H1 (cell line): ENCODE data around the gene PGP. TPM values are rescaled to one million over a fixed set of nuclear protein-coding genes. Genes with fewer than 3 reads are reported as not detected.

Source experiments
- CTCF ChIA-PET: fragments of 300-600 bp; sonication (Branson Sonifier 250); formaldehyde crosslinking; loops from one replicate; lab custom pipeline; 2021; ENCODE audit not compliant: partially characterized antibody; lab: Charles Lee
- POLR2A ChIA-PET: fragments of 300-600 bp; sonication (Branson Sonifier 250); formaldehyde crosslinking; loops from one replicate; lab custom pipeline; 2021; ENCODE audit warnings: inconsistent platforms; ENCODE audit not compliant: partially characterized antibody; lab: Charles Lee
- DNase-seq, 2 experiments: peaks; one replicate each; pipeline versions ENCODE4 v3.0.0 to v3.0.0-alpha.2; 2010 to 2022; ENCODE audit warnings: low spot score in 2 of 2, low read depth in 1 of 2, mixed read lengths in 1 of 2
- FAIRE-seq: peaks from 2 replicates; lab custom pipeline; 2011; peaks lifted over from hg19 to GRCh38; lab: Jason Lieb, UNC
- H2AFZ ChIP-seq: 2 replicates; pipeline ENCODE4 v1.8.1; 2012; ENCODE audit warnings: low read length, inconsistent platforms
- H2AK5ac ChIP-seq: 2 replicates; pipeline ENCODE4 v1.6.1; 2013; ENCODE audit warnings: low read depth, low read length
- H2BK120ac ChIP-seq: replicated peaks from 2 replicates; pipeline ENCODE3; 2013; ENCODE audit warnings: low read depth, low read length, inconsistent platforms
- H2BK12ac ChIP-seq: 2 replicates; pipeline ENCODE4 v1.6.1; 2013; ENCODE audit warnings: low read depth, low read length
- H2BK15ac ChIP-seq: 2 replicates; pipeline ENCODE4 v1.6.1; 2013; ENCODE audit warnings: low read length
- H2BK20ac ChIP-seq: 2 replicates; pipeline ENCODE4 v1.6.1; 2013; ENCODE audit warnings: low read length
- H2BK5ac ChIP-seq: 2 replicates; pipeline ENCODE4 v1.6.1; 2013; ENCODE audit warnings: low read depth, low read length
- H3K14ac ChIP-seq: 2 replicates; pipeline ENCODE4 v1.6.1; 2013; ENCODE audit warnings: inconsistent platforms; ENCODE audit not compliant: insufficient read length
- H3K18ac ChIP-seq: 2 replicates; pipeline ENCODE4 v1.6.1; 2013; ENCODE audit warnings: low read length; ENCODE audit errors: extremely low read depth
- H3K23ac ChIP-seq: 2 replicates; pipeline ENCODE4 v1.6.1; 2013; ENCODE audit warnings: inconsistent platforms; ENCODE audit not compliant: insufficient read length
- H3K23me2 ChIP-seq: 2 replicates; pipeline ENCODE4 v1.6.1; 2013; ENCODE audit warnings: low read depth, low read length
- H3K27ac ChIP-seq: 2 replicates; pipeline ENCODE4 v1.6.1; 2011; ENCODE audit warnings: low read depth, low read length, inconsistent platforms
- H3K27me3 ChIP-seq, 4 experiments: replicated peaks in 1 of 4; 1 replicate in 1 of 4; 2 replicates in 3 of 4; pipeline versions ENCODE4 v1.6.1 to v1.8.1; 2011 to 2013; ENCODE audit warnings: low read length in 3 of 4, mild to moderate bottlenecking in 3 of 4, inconsistent platforms in 2 of 4, mixed read lengths in 2 of 4, moderate library complexity in 1 of 4; ENCODE audit not compliant: control insufficient read depth in 3 of 4, insufficient read depth in 3 of 4; ENCODE audit errors: extremely low read depth in 1 of 4
- H3K36me3 ChIP-seq, 4 experiments: 2 replicates each; pipeline versions ENCODE4 v1.6.1 to v1.8.1; 2011 to 2013; ENCODE audit warnings: mild to moderate bottlenecking in 4 of 4, low read length in 3 of 4, moderate library complexity in 2 of 4, control low read depth in 1 of 4, inconsistent platforms in 1 of 4; ENCODE audit not compliant: insufficient read depth in 4 of 4, control insufficient read depth in 2 of 4
- H3K4ac ChIP-seq: replicated peaks from 2 replicates; pipeline ENCODE3; 2013; ENCODE audit warnings: low read length, low read depth, mixed read lengths, inconsistent platforms; ENCODE audit not compliant: insufficient read length
- H3K4me1 ChIP-seq, 4 experiments: replicated peaks in 1 of 4; 1 replicate in 1 of 4; 2 replicates in 3 of 4; pipeline versions ENCODE4 v1.6.1 to v1.8.1; 2011 to 2013; ENCODE audit warnings: low read length in 3 of 4, inconsistent platforms in 2 of 4, mixed read lengths in 1 of 4; ENCODE audit not compliant: insufficient read depth in 4 of 4, control insufficient read depth in 3 of 4
- H3K4me2 ChIP-seq, 2 experiments: 2 replicates each; pipeline versions ENCODE4 v1.6.1 to v1.8.1; 2011 to 2013; ENCODE audit warnings: low read depth in 2 of 2, low read length in 2 of 2, control low read depth in 1 of 2, inconsistent platforms in 1 of 2, mild to moderate bottlenecking in 1 of 2; ENCODE audit not compliant: insufficient read depth in 1 of 2
- H3K4me3 ChIP-seq, 4 experiments: fragments of 200-600, 300-600 bp in 1 of 4; sonication (generic), shearing (Covaris generic), sonication (Bioruptor Twin) in 1 of 4; 2 replicates each; pipeline versions ENCODE4 v1.5.1 to v1.8.1; 2011 to 2016; ENCODE audit warnings: low read length in 4 of 4, low read depth in 3 of 4, control low read depth in 2 of 4, inconsistent platforms in 2 of 4, mild to moderate bottlenecking in 2 of 4, mixed read lengths in 1 of 4, moderate library complexity in 1 of 4; ENCODE audit not compliant: insufficient read depth in 2 of 4; ENCODE audit errors: extremely low read depth in 1 of 4
- H3K56ac ChIP-seq: replicated peaks from 2 replicates; pipeline ENCODE3; 2013; ENCODE audit warnings: low read depth, mild to moderate bottlenecking, mixed read lengths, low read length, inconsistent platforms; ENCODE audit not compliant: insufficient read length
- H3K79me1 ChIP-seq: 2 replicates; pipeline ENCODE4 v1.6.1; 2013; ENCODE audit warnings: low read depth, low read length, control low read depth
- H3K79me2 ChIP-seq, 2 experiments: 2 replicates each; pipeline versions ENCODE4 v1.6.1 to v1.8.1; 2012 to 2013; ENCODE audit warnings: low read length in 2 of 2, mild to moderate bottlenecking in 2 of 2, inconsistent platforms in 1 of 2; ENCODE audit not compliant: insufficient read depth in 2 of 2, control insufficient read depth in 1 of 2
- H3K9ac ChIP-seq, 4 experiments: replicated peaks in 1 of 4; 1 replicate in 1 of 4; 2 replicates in 3 of 4; pipeline versions ENCODE4 v1.6.1 to v1.8.1; 2011 to 2013; ENCODE audit warnings: low read depth in 3 of 4, low read length in 3 of 4, control low read depth in 2 of 4, mild to moderate bottlenecking in 2 of 4, moderate library complexity in 2 of 4, inconsistent platforms in 1 of 4; ENCODE audit errors: extremely low read depth in 1 of 4
- H3K9me3 ChIP-seq, 2 experiments: 2 replicates each; pipeline versions ENCODE4 v1.6.1 to v1.8.1; 2012 to 2013; ENCODE audit warnings: mild to moderate bottlenecking in 2 of 2, moderate library complexity in 2 of 2, control low read depth in 1 of 2, inconsistent platforms in 1 of 2, low read depth in 1 of 2, low read length in 1 of 2, mixed read lengths in 1 of 2; ENCODE audit not compliant: insufficient read depth in 2 of 2
- H4K20me1 ChIP-seq, 2 experiments: replicated peaks in 1 of 2; 2 replicates each; pipeline versions ENCODE3 to v1.8.1; 2011 to 2013; ENCODE audit warnings: inconsistent platforms in 2 of 2, low read length in 2 of 2, mild to moderate bottlenecking in 1 of 2; ENCODE audit not compliant: insufficient read depth in 2 of 2, control insufficient read depth in 1 of 2
- H4K5ac ChIP-seq: 2 replicates; pipeline ENCODE4 v1.6.1; 2013; ENCODE audit warnings: low read length, low read depth, mixed read lengths, inconsistent platforms; ENCODE audit not compliant: insufficient read length
- H4K8ac ChIP-seq: 2 replicates; pipeline ENCODE4 v1.8.0; 2013; ENCODE audit warnings: mild to moderate bottlenecking, moderate library complexity, low read length, inconsistent platforms; ENCODE audit not compliant: insufficient read depth; ENCODE audit errors: extremely low read depth
- H4K91ac ChIP-seq: replicated peaks from 2 replicates; pipeline ENCODE3; 2013; ENCODE audit warnings: low read length, mixed read lengths, inconsistent platforms; ENCODE audit not compliant: insufficient read length
- CHD1 ChIP-seq: IDR thresholded peaks from 2 replicates; pipeline ENCODE4 v1.6.1; 2012; ENCODE audit warnings: low read depth, low read length, improper control_type of control experiment
- EGR1 ChIP-seq: IDR thresholded peaks from 2 replicates; pipeline ENCODE4 v1.6.1; 2011; ENCODE audit warnings: low read depth, low read length, borderline replicate concordance
- JUN ChIP-seq: IDR thresholded peaks from 2 replicates; pipeline ENCODE4 v1.6.1; 2011; ENCODE audit warnings: low read depth, mild to moderate bottlenecking, improper control_type of control experiment, low read length
- KDM4A ChIP-seq: IDR thresholded peaks from one replicate; pipeline ENCODE4 v1.7.1; 2012; ENCODE audit warnings: low read depth, mild to moderate bottlenecking, moderate library complexity, low read length, inconsistent platforms; ENCODE audit not compliant: severe bottlenecking
- KDM5A ChIP-seq: fragments of 200-600 bp; IDR thresholded peaks from 2 replicates; pipeline ENCODE4 v1.7.1; 2012; ENCODE audit warnings: mild to moderate bottlenecking, low read length, inconsistent platforms, mixed read lengths
- SP2 ChIP-seq: IDR thresholded peaks from 2 replicates; pipeline ENCODE4 v1.6.1; 2012; ENCODE audit warnings: mild to moderate bottlenecking, low read length, inconsistent platforms
- TBP ChIP-seq: IDR thresholded peaks from 2 replicates; pipeline ENCODE4 v1.6.1; 2011; ENCODE audit warnings: low read depth, low read length, improper control_type of control experiment
- TEAD4 ChIP-seq: IDR thresholded peaks from 2 replicates; pipeline ENCODE4 v1.6.1; 2012; ENCODE audit warnings: low read depth, low read length, inconsistent platforms, mixed read lengths
- WGBS, 2 experiments: shearing (Covaris generic) in 1 of 2; methylation state at CpG; one replicate each; pipeline versions ENCODE4 v1.1.6 to v1.1.7; 2013 to 2015; ENCODE audit warnings: low lambda C conversion rate in 2 of 2, mixed read lengths in 2 of 2, inconsistent platforms in 1 of 2, low coverage in 1 of 2, missing lambda C conversion rate in 1 of 2; ENCODE audit not compliant: insufficient replicate concordance in 2 of 2, insufficient coverage in 1 of 2, insufficient read length in 1 of 2; ENCODE audit errors: extremely low coverage in 1 of 2, missing lambda C conversion rate in 1 of 2; 5-methylcytosine and 5-hydroxymethylcytosine counted together
- polyA plus RNA-seq, 7 experiments: library from polyadenylated mRNA; depleted of rRNA in 3 of 7; stranded (reverse) in 5 of 7; unstranded in 2 of 7; fragments of >200 nt in 5 of 7; fragments of 200-250 nt in 2 of 7; gene quantifications; 1 replicate in 5 of 7; 2 replicates in 1 of 7; 4 replicates in 1 of 7; pipeline versions ENCODE4 v1.2.1 to v1.2.3, GENCODE V29; 2011 to 2013; ENCODE audit warnings: missing spikeins in 2 of 7, mixed read lengths in 2 of 7
- total RNA-seq: library from RNA; stranded (reverse); fragmentation: NEBNext Ultra II Directional; extraction: Animal tissue kit (Norgen Biotek cat#: 25700); gene quantifications from 2 replicates; pipeline ENCODE4 v1.2.1, GENCODE V29; 2021

PGP gene
- total and polyA plus RNA-seq, 2 of the 8 experiments (the other 6 are each of a cell fraction or from before 2014, with no cell fraction given), result 30.9 to 55.9 TPM

GRCh38 chr16:2237102-2237482 is 22.5 kb upstream of the PGP start:
- peak overlapping the region; percentile 19 to 63 (median 37); a peak in 7 of 8 replicates for H3K4me3 ChIP-seq
- H4K5ac ChIP-seq, result no peak overlapping the region
- H2BK15ac ChIP-seq, result no peak overlapping the region
- peak overlapping the region; percentile 68; the same call in 1 of the 2 replicates for H4K8ac ChIP-seq
- FAIRE-seq, result no peak
- H3K14ac ChIP-seq, result no peak overlapping the region
- H3K23ac ChIP-seq, result no peak overlapping the region
- no peak overlapping the region for H3K18ac ChIP-seq
- peaks cover 16% of the 10 kb centered on the region; the same call in 1 of the 2 replicates for H3K23me2 ChIP-seq
- no peaks in the 10 kb centered on the region for H3K9me3 ChIP-seq
- no peak overlapping the region for H2AFZ ChIP-seq
- H3K56ac ChIP-seq, result no peak overlapping the region
- peak overlapping the region; percentile 78 to 82 for H3K4me2 ChIP-seq
- DNase-seq, result peak in 1 of 2 experiments; percentile 64
- TF ChIP-seq SP2 (no peak), JUN (no peak), KDM4A (peak; percentile 24), TEAD4 (no peak), CHD1 (no peak), EGR1 (no peak), KDM5A (no peak), TBP (no peak)
- no peak overlapping the region for H2BK5ac ChIP-seq
- H3K79me2 ChIP-seq, result no peaks in the 10 kb centered on the region
- peaks cover 0 to 19% (median 10%) of the 10 kb centered on the region in 4 experiments; a peak in 5 of 7 replicates for H3K4me1 ChIP-seq
- CTCF ChIA-PET, result interaction anchor here (1.5 kb wide), 1 partner anchor 11 kb away, joined by 5 read pairs; no protein-coding TSS in a partner anchor
- WGBS, 2 experiments, result 7% methylated on average over 20 of the region's 40 CpGs; no CpG with 5 or more reads in 1 of the 2 experiments
- peaks cover 0 to 12% of the 10 kb centered on the region in 2 experiments for H4K20me1 ChIP-seq
- H2BK12ac ChIP-seq, result no peak overlapping the region
- H3K4ac ChIP-seq, result no peak overlapping the region
- H3K9ac ChIP-seq, result no peak overlapping the region
- peaks cover 2 to 33% (median 5%) of the 10 kb centered on the region in 4 experiments; a peak in 4 of 8 replicates for H3K36me3 ChIP-seq
- H2AK5ac ChIP-seq, result no peak overlapping the region
- H3K79me1 ChIP-seq, result no peaks in the 10 kb centered on the region
- no peak overlapping the region for H3K27ac ChIP-seq
- H3K27me3 ChIP-seq, result peaks cover 4 to 20% (median 16%) of the 10 kb centered on the region in 4 experiments; a peak in 6 of 7 replicates
- no peak overlapping the region for H2BK120ac ChIP-seq
- H2BK20ac ChIP-seq, result no peak overlapping the region
- no peak overlapping the region for H4K91ac ChIP-seq
- POLR2A ChIA-PET, result interaction anchor here (0.5 to 8.6 kb wide), 20 partner anchors 8 to 267 kb away, joined by 3 to 181 read pairs (median 5); partner anchors contain the start of genes BRICD5, E4F1, ECI1 and PGP
